ENCODE measurements around the gene PDE2A. TPM values are rescaled to one million over a fixed set of nuclear protein-coding genes. Genes with fewer than 3 reads are reported as not detected.

PDE2A gene
- total and polyA plus RNA-seq, 10 of the 15 experiments (the other 5 are each of a cell fraction or from before 2014, with no cell fraction given), result 0.06 to 0.15 (median 0.11) TPM; not detected in 6

DNA sequence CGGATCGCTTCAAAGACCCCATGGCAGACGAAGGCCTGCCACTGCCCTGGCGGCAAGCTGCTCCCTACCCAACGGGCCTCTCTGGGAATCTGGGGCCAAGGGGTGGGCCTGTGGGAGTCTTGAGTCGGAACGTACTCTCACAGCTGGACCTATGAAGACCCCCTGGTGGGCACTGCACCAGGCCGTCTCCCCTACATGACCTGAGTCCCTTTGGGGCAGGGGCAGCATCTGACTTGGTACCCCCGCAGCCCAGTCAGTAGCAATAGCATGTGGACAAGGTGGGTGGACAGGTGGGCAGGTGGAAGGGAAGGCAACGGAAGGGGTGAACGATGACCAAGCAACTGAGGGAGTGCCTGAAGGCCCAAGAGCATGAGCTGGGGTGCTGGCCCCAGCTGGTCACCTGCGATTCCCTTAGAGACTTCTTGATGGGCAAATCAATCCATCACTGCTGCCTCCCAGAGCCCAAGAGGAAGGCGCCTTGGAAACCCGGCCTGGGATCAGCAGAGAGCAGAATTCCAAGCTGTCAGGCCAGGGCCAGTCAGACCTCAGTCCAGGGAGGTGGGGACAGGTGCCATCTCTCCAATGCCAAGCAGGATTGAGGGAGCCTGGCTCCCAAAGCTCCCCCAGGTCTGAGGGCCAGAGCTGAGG lies 42.7 kb upstream of the PDE2A start:
- POLR2A ChIA-PET, result interaction anchor here (1.6 kb wide), 1 partner anchor 441 kb away, joined by 4 read pairs; no protein-coding TSS in a partner anchor
- WGBS (ENCODE audit: insufficient coverage, insufficient replicate concordance, low lambda C conversion rate, missing lambda C conversion rate), result 98% methylated on average over 14 of the region's 14 CpGs
- DNase-seq (ENCODE audit: low read depth, low spot score) (no peak), ATAC-seq (no peak), FAIRE-seq (no peak)
- no peaks in the 10 kb centered on the region for H3K9me3 ChIP-seq (replicated peaks; ENCODE audit: control insufficient read depth, insufficient read depth, low read length)
- intact Hi-C loops (cut with micrococcal nuclease; ENCODE audit: unreplicated experiment) (no loop called here), in situ Hi-C loops (cut with MboI) (no loop called here)
- H3K9ac ChIP-seq (ENCODE audit: control insufficient read depth, insufficient read depth, low read length), result no peak overlapping the region
- H3K4me3 ChIP-seq, result no peak overlapping the region
- peaks cover 8% of the 10 kb centered on the region for H4K20me1 ChIP-seq (ENCODE audit: control insufficient read depth, insufficient read depth)
- H3K79me2 ChIP-seq (ENCODE audit: control insufficient read depth, insufficient read depth, low read length), result peaks cover 60% of the 10 kb centered on the region
- SMC1A ChIA-PET (ENCODE audit: uncharacterized antibody, unreplicated experiment), result interaction anchor here (0.9 to 1.0 kb wide), 2 partner anchors 95 to 99 kb away, joined by 3 to 4 read pairs; no protein-coding TSS in a partner anchor
- TF ChIP-seq, protein P1, sequence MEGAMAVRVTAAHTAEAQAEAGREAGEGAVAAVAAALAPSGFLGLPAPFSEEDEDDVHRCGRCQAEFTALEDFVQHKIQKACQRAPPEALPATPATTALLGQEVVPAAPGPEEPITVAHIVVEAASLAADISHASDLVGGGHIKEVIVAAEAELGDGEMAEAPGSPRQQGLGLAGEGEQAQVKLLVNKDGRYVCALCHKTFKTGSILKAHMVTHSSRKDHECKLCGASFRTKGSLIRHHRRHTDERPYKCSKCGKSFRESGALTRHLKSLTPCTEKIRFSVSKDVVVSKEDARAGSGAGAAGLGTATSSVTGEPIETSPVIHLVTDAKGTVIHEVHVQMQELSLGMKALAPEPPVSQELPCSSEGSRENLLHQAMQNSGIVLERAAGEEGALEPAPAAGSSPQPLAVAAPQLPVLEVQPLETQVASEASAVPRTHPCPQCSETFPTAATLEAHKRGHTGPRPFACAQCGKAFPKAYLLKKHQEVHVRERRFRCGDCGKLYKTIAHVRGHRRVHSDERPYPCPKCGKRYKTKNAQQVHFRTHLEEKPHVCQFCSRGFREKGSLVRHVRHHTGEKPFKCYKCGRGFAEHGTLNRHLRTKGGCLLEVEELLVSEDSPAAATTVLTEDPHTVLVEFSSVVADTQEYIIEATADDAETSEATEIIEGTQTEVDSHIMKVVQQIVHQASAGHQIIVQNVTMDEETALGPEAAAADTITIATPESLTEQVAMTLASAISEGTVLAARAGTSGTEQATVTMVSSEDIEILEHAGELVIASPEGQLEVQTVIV (IDR thresholded peaks at IDR 0.05; ENCODE audit: borderline replicate concordance, partially characterized antibody), result no peak
- no peaks in the 10 kb centered on the region for H3K27me3 ChIP-seq (replicated peaks in 1 of 2; ENCODE audit: control insufficient read depth in 2 of 2, insufficient read depth in 2 of 2, low read length in 1 of 2)
- RAD21 ChIA-PET (ENCODE audit: unreplicated experiment), result interaction anchor here (0.5 to 2.0 kb wide), 7 partner anchors 11 to 208 kb away, joined by 3 to 5 read pairs (median 3); partner anchors contain the start of gene STARD10
- H3K36me3 ChIP-seq (ENCODE audit: control insufficient read depth in 2 of 2, insufficient read depth in 2 of 2, low read length in 1 of 2), result peaks cover 24 to 41% of the 10 kb centered on the region in 2 experiments
- no TSS peak for BruUV-seq (replicated peaks)
- no peak overlapping the region for H3K4me2 ChIP-seq (ENCODE audit: control insufficient read depth, insufficient read depth)
- CTCF ChIA-PET, result interaction anchor here (1.0 to 1.5 kb wide), 4 partner anchors 8 to 574 kb away, joined by 4 to 7 read pairs (median 5); no protein-coding TSS in a partner anchor
- H3K4me1 ChIP-seq (ENCODE audit: control insufficient read depth, insufficient read depth, low read length), result peaks cover 30% of the 10 kb centered on the region
- no peak overlapping the region for H3K27ac ChIP-seq (ENCODE audit: control insufficient read depth, insufficient read depth)
- H2AFZ ChIP-seq (ENCODE audit: control insufficient read depth, low read depth, low read length), result no peak overlapping the region

DNA sequence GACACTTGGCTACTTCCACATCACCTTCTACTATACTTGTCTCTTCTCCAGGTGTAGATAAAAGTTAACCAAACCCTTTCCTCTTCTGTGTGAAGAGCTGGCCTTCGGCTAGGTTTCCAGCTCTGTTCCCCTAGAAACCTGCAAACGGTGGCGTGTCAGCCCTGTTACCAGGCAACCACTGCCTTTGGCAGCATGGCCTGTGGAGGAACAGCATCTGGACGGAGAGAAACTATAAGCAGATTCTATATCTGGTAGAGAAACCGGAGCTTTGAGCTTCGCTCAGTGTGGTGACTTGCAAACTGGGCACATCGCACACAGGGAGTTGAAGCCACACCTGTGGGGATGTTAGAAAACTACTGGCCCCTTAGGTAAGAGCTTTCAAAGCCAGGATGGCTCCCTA lies 42.1 kb upstream of the PDE2A start:
- in situ Hi-C loops (cut with MboI), result no loop called here
- DNase-seq (ENCODE audit: low read depth, low spot score), result no peak
- 91% methylated on average over 7 of the region's 7 CpGs for WGBS (ENCODE audit: insufficient coverage, insufficient replicate concordance, low lambda C conversion rate, missing lambda C conversion rate)
- SMC1A ChIA-PET (ENCODE audit: uncharacterized antibody, unreplicated experiment), result interaction anchor here (0.9 to 1.0 kb wide), 2 partner anchors 95 to 99 kb away, joined by 3 to 4 read pairs; no protein-coding TSS in a partner anchor
- TF ChIP-seq CREM (IDR thresholded peaks at IDR 0.05; ENCODE audit: low read depth), result no peak
- TF ChIP-seq, protein P2, sequence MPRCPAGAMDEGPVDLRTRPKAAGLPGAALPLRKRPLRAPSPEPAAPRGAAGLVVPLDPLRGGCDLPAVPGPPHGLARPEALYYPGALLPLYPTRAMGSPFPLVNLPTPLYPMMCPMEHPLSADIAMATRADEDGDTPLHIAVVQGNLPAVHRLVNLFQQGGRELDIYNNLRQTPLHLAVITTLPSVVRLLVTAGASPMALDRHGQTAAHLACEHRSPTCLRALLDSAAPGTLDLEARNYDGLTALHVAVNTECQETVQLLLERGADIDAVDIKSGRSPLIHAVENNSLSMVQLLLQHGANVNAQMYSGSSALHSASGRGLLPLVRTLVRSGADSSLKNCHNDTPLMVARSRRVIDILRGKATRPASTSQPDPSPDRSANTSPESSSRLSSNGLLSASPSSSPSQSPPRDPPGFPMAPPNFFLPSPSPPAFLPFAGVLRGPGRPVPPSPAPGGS (IDR thresholded peaks at IDR 0.05; ENCODE audit: borderline replicate concordance, insufficient read depth, low read depth, low read length, poor library complexity, severe bottlenecking), result peak; percentile 21
- no peak for TF ChIP-seq NFYA (IDR thresholded peaks at IDR 0.05; ENCODE audit: borderline replicate concordance, low read depth, low read length)
- no peak for TF ChIP-seq YY1 (IDR thresholded peaks at IDR 0.05; ENCODE audit: low read depth, low read length)
- TF ChIP-seq CHD4 (IDR thresholded peaks at IDR 0.05), result no peak
- no peak for TF ChIP-seq NR2C2 (IDR thresholded peaks at IDR 0.05; ENCODE audit: borderline replicate concordance, control insufficient read depth, insufficient read length, low read depth)
- H3K9me3 ChIP-seq (replicated peaks; ENCODE audit: control insufficient read depth, insufficient read depth, low read length), result no peaks in the 10 kb centered on the region
- H3K4me1 ChIP-seq (ENCODE audit: control insufficient read depth, insufficient read depth, low read length), result peaks cover 30% of the 10 kb centered on the region
- H4K20me1 ChIP-seq (ENCODE audit: control insufficient read depth, insufficient read depth), result peaks cover 8% of the 10 kb centered on the region
- no TSS peak for BruUV-seq (replicated peaks)
- intact Hi-C loops (cut with micrococcal nuclease; ENCODE audit: unreplicated experiment), result no loop called here
- H3K4me2 ChIP-seq (ENCODE audit: control insufficient read depth, insufficient read depth), result no peak overlapping the region
- CTCF ChIA-PET, result interaction anchor here (1.0 to 1.5 kb wide), 4 partner anchors 9 to 575 kb away, joined by 4 to 7 read pairs (median 5); no protein-coding TSS in a partner anchor
- H3K9ac ChIP-seq (ENCODE audit: control insufficient read depth, insufficient read depth, low read length), result no peak overlapping the region
- H3K4me3 ChIP-seq, result no peak overlapping the region
- ATAC-seq, result no peak
- H3K79me2 ChIP-seq (ENCODE audit: control insufficient read depth, insufficient read depth, low read length), result peaks cover 53% of the 10 kb centered on the region
- no peak overlapping the region for H3K27ac ChIP-seq (ENCODE audit: control insufficient read depth, insufficient read depth)
- H3K27me3 ChIP-seq (replicated peaks in 1 of 2; ENCODE audit: control insufficient read depth in 2 of 2, insufficient read depth in 2 of 2, low read length in 1 of 2), result no peaks in the 10 kb centered on the region
- FAIRE-seq, result no peak
- POLR2A ChIA-PET, result interaction anchor here (0.6 to 1.6 kb wide), 3 partner anchors 17 to 441 kb away, joined by 3 to 4 read pairs (median 4); no protein-coding TSS in a partner anchor
- RAD21 ChIA-PET (ENCODE audit: unreplicated experiment), result interaction anchor here (1.3 to 1.6 kb wide), 3 partner anchors 31 to 71 kb away, joined by 3 to 4 read pairs (median 4); no protein-coding TSS in a partner anchor
- no peak overlapping the region for H2AFZ ChIP-seq (ENCODE audit: control insufficient read depth, low read depth, low read length)
- H3K36me3 ChIP-seq (ENCODE audit: control insufficient read depth in 2 of 2, insufficient read depth in 2 of 2, low read length in 1 of 2), result peaks cover 26 to 45% of the 10 kb centered on the region in 2 experiments
